Smooth muscle cell (in vitro differentiated cells): ENCODE data around the gene KYNU. TPM values are rescaled to one million over a fixed set of nuclear protein-coding genes. Genes with fewer than 3 reads are reported as not detected.

Experiments used
- DNase-seq: peaks from one replicate; lab custom pipeline; 2025; ENCODE audit not compliant: unreplicated experiment; lab: John Stamatoyannopoulos, UW
- H2AFZ ChIP-seq: fragments of 200-600 bp; sonication (generic); 2 replicates; pipeline ENCODE4 v1.6.0; 2016; ENCODE audit warnings: antibody characterized with exemption, low read depth, mild to moderate bottlenecking
- H3F3A ChIP-seq: fragments of 200-600 bp; sonication (generic); 2 replicates; pipeline ENCODE4 v1.6.0; 2017; ENCODE audit warnings: antibody characterized with exemption, low read depth
- H3K27ac ChIP-seq: fragments of 200-600 bp; sonication (generic); 2 replicates; pipeline ENCODE4 v1.5.1; 2016; ENCODE audit warnings: low read depth, mild to moderate bottlenecking
- H3K27me3 ChIP-seq: fragments of 200-600 bp; sonication (generic); 2 replicates; pipeline ENCODE4 v1.6.1; 2016; ENCODE audit warnings: low read depth, mild to moderate bottlenecking
- H3K36me3 ChIP-seq: fragments of 200-600 bp; sonication (generic); 2 replicates; pipeline ENCODE4 v1.5.1; 2016; ENCODE audit warnings: low read depth
- H3K4me1 ChIP-seq: fragments of 200-600 bp; sonication (generic); 2 replicates; pipeline ENCODE4 v1.5.1; 2016; ENCODE audit warnings: low read depth
- H3K4me2 ChIP-seq: fragments of 200-600 bp; sonication (generic); 2 replicates; pipeline ENCODE4 v1.6.0; 2016; ENCODE audit warnings: mild to moderate bottlenecking
- H3K4me3 ChIP-seq: fragments of 200-600 bp; sonication (generic); 2 replicates; pipeline ENCODE4 v1.5.1; 2016; ENCODE audit warnings: mild to moderate bottlenecking
- H3K79me2 ChIP-seq: fragments of 200-600 bp; sonication (generic); 2 replicates; pipeline ENCODE4 v1.6.0; 2016; ENCODE audit warnings: low read depth, mild to moderate bottlenecking
- H3K9ac ChIP-seq: fragments of 200-600 bp; sonication (generic); 2 replicates; pipeline ENCODE4 v1.6.0; 2016; ENCODE audit warnings: low read depth
- H3K9me3 ChIP-seq: fragments of 200-600 bp; sonication (generic); replicated peaks from 2 replicates; pipeline ENCODE4 v1.5.1; 2016; ENCODE audit warnings: low read depth
- H4K20me1 ChIP-seq: fragments of 200-600 bp; sonication (generic); 2 replicates; pipeline ENCODE4 v1.6.0; 2016; ENCODE audit warnings: low read depth
- WGBS: methylation state at CpG from one replicate; pipeline ENCODE4 v1.1.7; 2016; ENCODE audit warnings: low lambda C conversion rate; 5-methylcytosine and 5-hydroxymethylcytosine counted together
- polyA plus RNA-seq: library from polyadenylated mRNA; unstranded; fragments of >200 nt; fragmentation: Nextera tagmentation; extraction: Ambion mirVana; gene quantifications from 2 replicates; pipeline ENCODE4 v1.2.1, GENCODE V29; 2016
- total RNA-seq: library from RNA; depleted of rRNA; stranded (reverse); fragments of >200 nt; gene quantifications from 2 replicates; pipeline ENCODE4 v1.2.3, GENCODE V29; 2014
- TF ChIP-seq, protein P1 (sequence below): fragments of 200-600 bp; sonication (generic); IDR thresholded peaks from 2 replicates; pipeline ENCODE4 v1.5.1; 2017; ENCODE audit warnings: borderline replicate concordance, mild to moderate bottlenecking, antibody characterized with exemption; ENCODE audit not compliant: insufficient read depth, poor library complexity, severe bottlenecking

KYNU gene
- total and polyA plus RNA-seq, 2 experiments from 2014 or later: 5.7 to 16.0 TPM

GRCh38 chr2:142992840-142993239, 115.4 kb downstream of the KYNU start:
- H3K9ac ChIP-seq: no peak overlapping the region
- H3F3A ChIP-seq: no peaks in the 10 kb centered on the region
- no peaks in the 10 kb centered on the region for H3K79me2 ChIP-seq
- no peaks in the 10 kb centered on the region for H3K4me1 ChIP-seq
- TF ChIP-seq, protein P1, sequence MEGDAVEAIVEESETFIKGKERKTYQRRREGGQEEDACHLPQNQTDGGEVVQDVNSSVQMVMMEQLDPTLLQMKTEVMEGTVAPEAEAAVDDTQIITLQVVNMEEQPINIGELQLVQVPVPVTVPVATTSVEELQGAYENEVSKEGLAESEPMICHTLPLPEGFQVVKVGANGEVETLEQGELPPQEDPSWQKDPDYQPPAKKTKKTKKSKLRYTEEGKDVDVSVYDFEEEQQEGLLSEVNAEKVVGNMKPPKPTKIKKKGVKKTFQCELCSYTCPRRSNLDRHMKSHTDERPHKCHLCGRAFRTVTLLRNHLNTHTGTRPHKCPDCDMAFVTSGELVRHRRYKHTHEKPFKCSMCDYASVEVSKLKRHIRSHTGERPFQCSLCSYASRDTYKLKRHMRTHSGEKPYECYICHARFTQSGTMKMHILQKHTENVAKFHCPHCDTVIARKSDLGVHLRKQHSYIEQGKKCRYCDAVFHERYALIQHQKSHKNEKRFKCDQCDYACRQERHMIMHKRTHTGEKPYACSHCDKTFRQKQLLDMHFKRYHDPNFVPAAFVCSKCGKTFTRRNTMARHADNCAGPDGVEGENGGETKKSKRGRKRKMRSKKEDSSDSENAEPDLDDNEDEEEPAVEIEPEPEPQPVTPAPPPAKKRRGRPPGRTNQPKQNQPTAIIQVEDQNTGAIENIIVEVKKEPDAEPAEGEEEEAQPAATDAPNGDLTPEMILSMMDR: no peak
- no peaks in the 10 kb centered on the region for H3K36me3 ChIP-seq
- H3K27ac ChIP-seq: no peak overlapping the region
- no peaks in the 10 kb centered on the region for H4K20me1 ChIP-seq
- no peak overlapping the region for H3K4me2 ChIP-seq
- no peaks in the 10 kb centered on the region for H3K27me3 ChIP-seq
- no peak for DNase-seq
- H2AFZ ChIP-seq: no peak overlapping the region
- H3K4me3 ChIP-seq: no peak overlapping the region
- no peaks in the 10 kb centered on the region for H3K9me3 ChIP-seq
- WGBS: 56% methylated on average over 4 of the region's 4 CpGs

- TF ChIP-seq, protein P1: no peak
- 82% methylated on average over 2 of the region's 2 CpGs for WGBS
- Histone ChIP-seq H3K4me3 (no peak overlapping the region), H3K27me3 (no peaks in the 10 kb centered on the region), H4K20me1 (no peaks in the 10 kb centered on the region), H3K4me2 (no peak overlapping the region), H3F3A (no peaks in the 10 kb centered on the region), H3K9me3 (no peaks in the 10 kb centered on the region), H3K27ac (no peak overlapping the region), H3K9ac (no peak overlapping the region), H2AFZ (no peak overlapping the region), H3K79me2 (no peaks in the 10 kb centered on the region), H3K4me1 (no peaks in the 10 kb centered on the region), H3K36me3 (no peaks in the 10 kb centered on the region)
- no peak for DNase-seq
Observed at GRCh38 chr2:142993771-142994170, 116.3 kb downstream of the KYNU start.

DNA sequence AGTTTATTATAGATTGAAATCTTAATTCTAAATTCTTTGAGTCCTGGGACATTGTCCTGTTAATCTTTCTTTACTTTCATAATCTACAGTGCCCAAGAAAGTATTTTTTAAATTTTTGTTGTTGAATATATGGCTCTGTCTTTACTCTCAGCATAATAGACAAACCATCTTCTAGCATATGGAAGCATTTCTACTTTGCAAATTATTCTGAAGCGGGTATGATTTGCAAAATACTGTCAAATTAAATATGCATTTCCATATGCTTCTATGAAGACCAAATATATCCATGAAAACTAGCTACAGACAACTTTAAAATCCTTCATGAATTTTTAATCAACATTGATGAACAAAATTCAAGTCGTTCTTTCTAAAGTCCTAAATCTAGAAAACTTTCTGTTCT, 117.2 kb downstream of the KYNU start:
- TF ChIP-seq, protein P1: no peak
- Histone ChIP-seq H2AFZ (no peak overlapping the region), H3K9ac (no peak overlapping the region), H3K4me1 (no peaks in the 10 kb centered on the region), H3K4me3 (no peak overlapping the region), H4K20me1 (no peaks in the 10 kb centered on the region), H3K79me2 (no peaks in the 10 kb centered on the region), H3K27ac (no peak overlapping the region), H3K4me2 (no peak overlapping the region), H3F3A (no peaks in the 10 kb centered on the region), H3K27me3 (no peaks in the 10 kb centered on the region), H3K36me3 (no peaks in the 10 kb centered on the region), H3K9me3 (no peaks in the 10 kb centered on the region)
- WGBS: 87% methylated on average over 2 of the region's 2 CpGs
- DNase-seq: no peak

GRCh38 chr2:142997231-142997630, 119.8 kb downstream of the KYNU start:
- H3K36me3 ChIP-seq: no peaks in the 10 kb centered on the region
- TF ChIP-seq, protein P1: no peak
- no peaks in the 10 kb centered on the region for H3K9me3 ChIP-seq
- H3K79me2 ChIP-seq: no peaks in the 10 kb centered on the region
- H3K4me1 ChIP-seq: no peaks in the 10 kb centered on the region
- WGBS: 86% methylated on average over 1 of the region's 1 CpG
- no peaks in the 10 kb centered on the region for H4K20me1 ChIP-seq
- H2AFZ ChIP-seq: no peak overlapping the region
- H3K27me3 ChIP-seq: no peaks in the 10 kb centered on the region
- no peak for DNase-seq
- no peak overlapping the region for H3K9ac ChIP-seq
- H3K4me2 ChIP-seq: no peak overlapping the region
- H3K27ac ChIP-seq: no peak overlapping the region
- no peaks in the 10 kb centered on the region for H3F3A ChIP-seq
- H3K4me3 ChIP-seq: no peak overlapping the region
